GM19463 (cell line): Measurements from ENCODE around the gene APP.

Experiments used
- ATAC-seq: cut with Tn5 transposase; IDR thresholded peaks from one replicate; pipeline ENCODE4 v1.9.1; 2021; ENCODE audit warnings: mild to moderate bottlenecking, moderate library complexity; ENCODE audit not compliant: unreplicated experiment

APP gene

GRCh38 chr21:25912402-25912746 lies 258.2 kb downstream of the APP start:
- ATAC-seq: no peak

GRCh38 chr21:25911730-25912401 lies 258.7 kb downstream of the APP start:
- no peak for ATAC-seq

GRCh38 chr21:25910809-25911208 lies 259.8 kb downstream of the APP start:
- no peak for ATAC-seq

- no peak for ATAC-seq
These were observed 261.2 kb downstream of the APP start for GRCh38 chr21:25909341-25909740.

- ATAC-seq: no peak
These were observed 262.1 kb downstream of the APP start for GRCh38 chr21:25908495-25908894.

GRCh38 chr21:25907573-25908275 lies 262.8 kb downstream of the APP start:
- ATAC-seq: no peak

GRCh38 chr21:25906587-25906986 lies 264.0 kb downstream of the APP start:
- ATAC-seq: no peak

- ATAC-seq: no peak
These were observed 265.4 kb downstream of the APP start for GRCh38 chr21:25905126-25905525.

GRCh38 chr21:25904044-25904695 lies 266.4 kb downstream of the APP start:
- ATAC-seq: no peak

- ATAC-seq: peak; percentile 57
These were observed 267.0 kb downstream of the APP start for GRCh38 chr21:25903607-25904006.

- no peak for ATAC-seq
These were observed 269.1 kb downstream of the APP start for GRCh38 chr21:25901330-25901979.

GRCh38 chr21:25898671-25899070 lies 271.9 kb downstream of the APP start:
- no peak for ATAC-seq

- ATAC-seq: no peak
These were observed 273.2 kb downstream of the APP start for GRCh38 chr21:25897383-25897782.

- no peak for ATAC-seq
These were observed 274.0 kb downstream of the APP start for GRCh38 chr21:25896501-25897056.

- peak; percentile 60 for ATAC-seq
These were observed 274.9 kb downstream of the APP start for GRCh38 chr21:25895565-25896205.

GRCh38 chr21:25893191-25893590 lies 277.4 kb downstream of the APP start:
- no peak for ATAC-seq

GRCh38 chr21:25891596-25891995 lies 279.0 kb downstream of the APP start:
- ATAC-seq: no peak

- no peak for ATAC-seq
These were observed 280.6 kb downstream of the APP start for GRCh38 chr21:25890001-25890400.

GRCh38 chr21:25888711-25889110 lies 281.9 kb downstream of the APP start:
- no peak for ATAC-seq

GRCh38 chr21:25887646-25888306 lies 282.8 kb downstream of the APP start:
- ATAC-seq: no peak
